ENCODE results near the gene ADAM19. TPM values are rescaled to one million over a fixed set of nuclear protein-coding genes. Genes with fewer than 3 reads are reported as not detected.
A peak's percentile ranks its signal among the peaks of the same experiment; 100 is the strongest.

The ADAM19 gene
- total RNA-seq, 1 donor from 2014 or later: 9.1 TPM

DNA sequence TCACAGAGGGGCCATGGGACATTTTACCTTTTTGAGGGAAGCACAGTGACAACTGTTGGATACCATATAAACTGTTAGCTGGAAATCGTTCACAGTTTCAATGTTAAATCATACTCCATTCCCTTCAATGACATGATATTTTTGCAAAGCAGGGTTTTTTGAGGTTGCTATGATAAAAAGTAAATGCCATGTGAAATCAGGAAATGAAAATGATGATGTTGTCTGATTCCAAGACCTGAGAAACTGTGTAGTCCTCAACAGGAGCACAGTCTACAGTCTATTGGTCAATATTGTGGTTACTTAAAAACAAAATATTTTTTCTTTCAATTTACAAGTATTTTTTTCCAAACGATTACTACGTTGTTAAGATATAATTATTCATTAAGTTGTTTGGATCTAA, 24.0 kb upstream of the ADAM19 start:
- Mint-ChIP-seq H3K27me3 (ENCODE audit: low read depth) (no peaks in the 10 kb centered on the region), H3K4me1 (peaks cover 13% of the 10 kb centered on the region), H3K36me3 (ENCODE audit: low read depth) (no peaks in the 10 kb centered on the region), H3K27ac (ENCODE audit: unreplicated experiment) (no peak overlapping the region), H3K9me3 (peaks cover 3% of the 10 kb centered on the region), H3K4me3 (no peak overlapping the region)
- TF ChIP-seq, protein P1, sequence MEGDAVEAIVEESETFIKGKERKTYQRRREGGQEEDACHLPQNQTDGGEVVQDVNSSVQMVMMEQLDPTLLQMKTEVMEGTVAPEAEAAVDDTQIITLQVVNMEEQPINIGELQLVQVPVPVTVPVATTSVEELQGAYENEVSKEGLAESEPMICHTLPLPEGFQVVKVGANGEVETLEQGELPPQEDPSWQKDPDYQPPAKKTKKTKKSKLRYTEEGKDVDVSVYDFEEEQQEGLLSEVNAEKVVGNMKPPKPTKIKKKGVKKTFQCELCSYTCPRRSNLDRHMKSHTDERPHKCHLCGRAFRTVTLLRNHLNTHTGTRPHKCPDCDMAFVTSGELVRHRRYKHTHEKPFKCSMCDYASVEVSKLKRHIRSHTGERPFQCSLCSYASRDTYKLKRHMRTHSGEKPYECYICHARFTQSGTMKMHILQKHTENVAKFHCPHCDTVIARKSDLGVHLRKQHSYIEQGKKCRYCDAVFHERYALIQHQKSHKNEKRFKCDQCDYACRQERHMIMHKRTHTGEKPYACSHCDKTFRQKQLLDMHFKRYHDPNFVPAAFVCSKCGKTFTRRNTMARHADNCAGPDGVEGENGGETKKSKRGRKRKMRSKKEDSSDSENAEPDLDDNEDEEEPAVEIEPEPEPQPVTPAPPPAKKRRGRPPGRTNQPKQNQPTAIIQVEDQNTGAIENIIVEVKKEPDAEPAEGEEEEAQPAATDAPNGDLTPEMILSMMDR (conservative IDR thresholded peaks at IDR 0.05): no peak
- DNase-seq (ENCODE audit: low read depth, low spot score): no peak

DNA sequence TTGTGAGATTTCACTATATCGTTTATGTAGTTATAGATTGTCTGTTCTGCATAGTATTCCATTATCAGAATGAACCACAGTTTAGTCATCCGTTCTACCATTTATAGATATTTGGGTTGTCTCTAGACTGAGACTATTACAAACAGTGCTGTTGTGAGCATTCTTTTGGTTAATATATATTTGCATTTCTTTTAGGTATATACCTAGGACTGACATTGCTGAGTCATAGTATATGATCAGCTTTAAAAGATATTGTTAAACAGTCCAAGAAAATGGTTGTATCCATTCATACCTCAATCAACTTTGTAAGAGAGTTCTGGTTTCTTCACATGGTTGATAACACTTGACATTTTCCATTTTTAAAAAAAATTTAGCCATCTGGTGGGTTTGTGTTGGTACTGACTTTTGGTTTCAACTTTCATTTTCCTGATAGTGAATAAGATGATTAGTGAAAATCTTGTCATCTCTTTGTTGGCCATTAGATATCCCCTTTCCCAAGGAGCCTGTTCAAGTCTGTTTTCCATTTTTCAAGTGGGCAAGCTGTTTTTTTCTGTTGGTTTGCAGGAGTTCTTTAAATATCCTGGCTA, 22.9 kb upstream of the ADAM19 start:
- H3K36me3 Mint-ChIP-seq (ENCODE audit: low read depth): no peaks in the 10 kb centered on the region
- H3K27ac Mint-ChIP-seq (ENCODE audit: unreplicated experiment): no peak overlapping the region
- no peak for DNase-seq (ENCODE audit: low read depth, low spot score)
- H3K9me3 Mint-ChIP-seq: peaks cover 3% of the 10 kb centered on the region
- TF ChIP-seq, protein P1 (conservative IDR thresholded peaks at IDR 0.05): no peak
- H3K4me3 Mint-ChIP-seq: no peak overlapping the region
- H3K27me3 Mint-ChIP-seq (ENCODE audit: low read depth): no peaks in the 10 kb centered on the region
- H3K4me1 Mint-ChIP-seq: peaks cover 22% of the 10 kb centered on the region

DNA sequence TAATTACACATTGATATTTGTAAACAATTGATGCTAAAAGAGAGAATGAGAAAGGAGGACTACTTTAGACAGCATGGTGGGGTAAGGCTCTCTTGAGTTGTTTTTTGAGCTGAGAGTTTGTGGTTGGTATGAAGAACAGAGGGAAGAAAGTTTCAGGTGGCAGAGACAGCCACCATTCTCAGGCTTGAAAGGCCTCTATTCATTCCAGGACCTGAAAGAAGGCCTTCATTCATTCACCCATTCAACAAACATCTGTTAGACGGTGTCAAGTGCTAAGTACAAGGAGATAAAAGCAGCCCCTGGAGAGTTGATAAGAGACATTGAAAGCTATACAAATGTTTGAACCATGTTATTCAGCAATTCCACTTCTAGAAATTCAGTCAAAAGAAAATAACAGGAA, 21.7 kb upstream of the ADAM19 start:
- Mint-ChIP-seq H3K9me3 (peaks cover 3% of the 10 kb centered on the region), H3K27ac (ENCODE audit: unreplicated experiment) (peak overlapping the region; percentile 39), H3K4me3 (no peak overlapping the region), H3K4me1 (peaks cover 30% of the 10 kb centered on the region), H3K36me3 (ENCODE audit: low read depth) (no peaks in the 10 kb centered on the region), H3K27me3 (ENCODE audit: low read depth) (no peaks in the 10 kb centered on the region)
- no peak for DNase-seq (ENCODE audit: low read depth, low spot score)
- TF ChIP-seq, protein P1 (conservative IDR thresholded peaks at IDR 0.05): no peak

DNA sequence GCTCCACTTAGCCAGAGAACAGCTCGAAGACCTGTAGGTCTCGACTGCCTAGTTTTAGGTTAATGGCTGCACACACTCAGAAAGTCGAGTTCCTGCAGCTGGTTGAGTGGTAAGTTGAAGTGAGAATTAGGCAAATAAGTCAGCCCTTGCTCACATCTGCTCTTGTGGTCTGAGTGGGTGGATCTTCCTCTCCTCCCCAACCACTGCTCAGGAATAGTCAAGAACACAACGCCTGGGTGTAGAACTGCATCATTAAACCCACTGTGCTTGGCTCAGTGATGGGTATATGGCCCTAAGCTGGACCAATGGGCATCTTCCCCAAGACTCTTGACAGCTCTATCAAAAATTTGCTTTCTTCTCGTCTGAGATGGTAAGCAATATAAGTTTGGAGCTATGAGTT, 20.9 kb upstream of the ADAM19 start:
- H3K4me1 Mint-ChIP-seq: peaks cover 30% of the 10 kb centered on the region
- DNase-seq (ENCODE audit: low read depth, low spot score): no peak
- H3K9me3 Mint-ChIP-seq: peaks cover 3% of the 10 kb centered on the region
- H3K27ac Mint-ChIP-seq (ENCODE audit: unreplicated experiment): no peak overlapping the region
- TF ChIP-seq, protein P1 (conservative IDR thresholded peaks at IDR 0.05): no peak
- H3K36me3 Mint-ChIP-seq (ENCODE audit: low read depth): no peaks in the 10 kb centered on the region
- no peak overlapping the region for H3K4me3 Mint-ChIP-seq
- H3K27me3 Mint-ChIP-seq (ENCODE audit: low read depth): no peaks in the 10 kb centered on the region

DNA sequence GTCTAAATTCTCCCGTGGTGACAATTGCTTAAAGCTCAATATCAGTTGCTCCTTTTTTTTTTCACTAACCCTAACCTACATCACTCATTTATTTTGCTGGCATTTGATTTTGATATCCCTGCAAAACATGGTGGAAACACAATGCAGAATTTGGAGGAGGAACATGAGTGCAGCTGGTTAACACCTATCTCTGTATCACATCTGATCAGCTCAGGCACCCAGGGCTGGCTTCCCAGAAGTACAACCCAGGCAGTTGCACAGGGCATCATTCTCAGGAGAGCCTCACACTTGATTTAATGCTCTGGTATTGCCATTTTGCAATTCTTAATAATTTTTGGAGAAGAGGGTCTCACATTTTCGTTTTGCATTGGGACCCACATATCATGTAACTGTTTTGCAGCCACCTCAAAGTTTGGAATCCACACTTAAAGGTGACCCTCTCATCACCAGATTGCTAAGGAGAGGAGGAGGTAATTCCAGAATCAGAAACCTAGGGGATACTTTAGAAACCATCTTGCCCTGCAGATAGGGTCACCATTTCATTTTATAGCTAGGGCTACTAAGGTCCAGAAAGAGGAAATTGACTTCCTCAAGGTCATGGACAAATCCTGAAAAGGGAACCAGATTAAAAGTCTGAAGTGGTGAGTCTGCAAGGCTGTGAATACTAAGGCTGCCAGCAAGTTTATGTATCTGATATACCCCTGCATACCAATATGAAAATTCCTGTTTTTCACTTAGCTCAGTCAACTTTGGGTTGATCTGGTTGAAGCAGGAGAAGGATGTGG, 19.3 kb upstream of the ADAM19 start:
- H3K4me3 Mint-ChIP-seq: no peak overlapping the region
- no peaks in the 10 kb centered on the region for H3K27me3 Mint-ChIP-seq (ENCODE audit: low read depth)
- H3K36me3 Mint-ChIP-seq (ENCODE audit: low read depth): no peaks in the 10 kb centered on the region
- TF ChIP-seq, protein P1 (conservative IDR thresholded peaks at IDR 0.05): no peak
- no peak for DNase-seq (ENCODE audit: low read depth, low spot score)
- peaks cover 30% of the 10 kb centered on the region for H3K4me1 Mint-ChIP-seq
- no peak overlapping the region for H3K27ac Mint-ChIP-seq (ENCODE audit: unreplicated experiment)
- peaks cover 3% of the 10 kb centered on the region for H3K9me3 Mint-ChIP-seq

Data from neural crest cell (in vitro differentiated cells).